Measurements from ENCODE around the gene KRT85. TPM values are rescaled to one million over a fixed set of nuclear protein-coding genes. Genes with fewer than 3 reads are reported as not detected.
A peak's percentile ranks its signal among the peaks of the same experiment; 100 is the strongest.

Gene KRT85
- total RNA-seq, 1 experiment from 2014 or later = not detected

DNA sequence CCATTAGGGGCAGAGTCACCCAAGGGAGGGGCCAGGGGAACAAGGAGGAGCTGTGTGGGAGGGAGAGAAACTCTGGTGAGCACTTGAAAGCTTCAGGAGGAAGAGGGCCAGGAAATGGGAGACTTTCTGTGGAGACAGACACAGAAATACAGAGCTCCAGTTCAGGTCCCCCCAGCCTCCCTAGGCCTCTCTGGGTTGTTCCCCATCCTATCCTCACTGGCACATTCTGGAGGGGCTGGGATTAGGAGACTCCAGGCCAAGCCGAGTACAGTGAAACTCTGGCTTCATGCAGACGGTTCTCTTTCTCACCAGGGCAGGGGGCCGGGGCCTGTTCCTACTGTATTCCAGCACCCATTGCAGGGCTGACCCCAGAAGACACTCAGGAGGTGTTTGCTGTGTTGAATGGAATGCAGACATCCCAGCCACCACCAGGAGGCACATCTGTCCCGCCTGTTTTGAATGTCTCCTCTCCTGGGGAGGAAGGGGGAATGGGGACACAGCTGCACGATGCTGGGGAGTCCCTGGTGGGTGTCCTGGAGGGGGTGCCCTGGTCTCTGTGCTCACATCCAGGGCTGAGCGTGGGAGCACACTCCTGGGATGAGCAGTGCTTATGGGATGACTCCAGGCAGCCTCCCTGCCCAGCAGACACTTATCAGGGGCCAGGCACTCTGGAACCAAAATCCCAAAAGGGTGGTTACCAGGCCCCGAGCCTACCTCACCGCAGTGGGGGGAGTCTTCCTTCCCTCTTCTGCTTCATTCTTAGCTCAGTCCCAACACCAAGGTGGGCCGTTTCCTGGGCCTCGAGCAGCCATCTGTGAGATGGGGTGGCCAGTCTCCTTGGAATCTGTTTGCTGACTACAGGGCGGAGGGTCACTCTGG lies 23.7 kb upstream of the KRT85 start:
- CTCF ChIA-PET = interaction anchor here (1.0 kb wide), 1 partner anchor 17 kb away, joined by 3 read pairs; no protein-coding TSS in a partner anchor
- POLR2A ChIA-PET (ENCODE audit: low non-redundant PET) = no interaction called here
- Histone ChIP-seq H3K27me3 (replicated peaks; ENCODE audit: insufficient read depth, low read depth, low read length, poor library complexity) (peaks cover 11% of the 10 kb centered on the region), H3K36me3 (ENCODE audit: insufficient read depth, low read length, poor library complexity, severe bottlenecking) (no peaks in the 10 kb centered on the region), H3K9me3 (ENCODE audit: low read depth, low read length, poor library complexity, severe bottlenecking) (no peaks in the 10 kb centered on the region), H3K4me3 (ENCODE audit: low read depth, low read length, poor library complexity, severe bottlenecking) (no peak overlapping the region), H3K4me1 (ENCODE audit: insufficient read depth, low read length, poor library complexity, severe bottlenecking) (peaks cover 1% of the 10 kb centered on the region), H3K27ac (ENCODE audit: low read depth, low read length, poor library complexity, severe bottlenecking) (no peak overlapping the region)
- TF ChIP-seq, protein P1, sequence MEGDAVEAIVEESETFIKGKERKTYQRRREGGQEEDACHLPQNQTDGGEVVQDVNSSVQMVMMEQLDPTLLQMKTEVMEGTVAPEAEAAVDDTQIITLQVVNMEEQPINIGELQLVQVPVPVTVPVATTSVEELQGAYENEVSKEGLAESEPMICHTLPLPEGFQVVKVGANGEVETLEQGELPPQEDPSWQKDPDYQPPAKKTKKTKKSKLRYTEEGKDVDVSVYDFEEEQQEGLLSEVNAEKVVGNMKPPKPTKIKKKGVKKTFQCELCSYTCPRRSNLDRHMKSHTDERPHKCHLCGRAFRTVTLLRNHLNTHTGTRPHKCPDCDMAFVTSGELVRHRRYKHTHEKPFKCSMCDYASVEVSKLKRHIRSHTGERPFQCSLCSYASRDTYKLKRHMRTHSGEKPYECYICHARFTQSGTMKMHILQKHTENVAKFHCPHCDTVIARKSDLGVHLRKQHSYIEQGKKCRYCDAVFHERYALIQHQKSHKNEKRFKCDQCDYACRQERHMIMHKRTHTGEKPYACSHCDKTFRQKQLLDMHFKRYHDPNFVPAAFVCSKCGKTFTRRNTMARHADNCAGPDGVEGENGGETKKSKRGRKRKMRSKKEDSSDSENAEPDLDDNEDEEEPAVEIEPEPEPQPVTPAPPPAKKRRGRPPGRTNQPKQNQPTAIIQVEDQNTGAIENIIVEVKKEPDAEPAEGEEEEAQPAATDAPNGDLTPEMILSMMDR (conservative IDR thresholded peaks at IDR 0.05; ENCODE audit: low read depth, low read length) = peak; percentile 62
- no peak for TF ChIP-seq EZH2 (IDR thresholded peaks at IDR 0.05; ENCODE audit: borderline replicate concordance, low read depth, low read length, poor library complexity, severe bottlenecking)
- intact Hi-C loops (cut with micrococcal nuclease; ENCODE audit: unreplicated experiment) = no loop called here
- DNase-seq (ENCODE audit: low spot score) = peak; percentile 25
- BruUV-seq (replicated peaks) = no TSS peak

DNA sequence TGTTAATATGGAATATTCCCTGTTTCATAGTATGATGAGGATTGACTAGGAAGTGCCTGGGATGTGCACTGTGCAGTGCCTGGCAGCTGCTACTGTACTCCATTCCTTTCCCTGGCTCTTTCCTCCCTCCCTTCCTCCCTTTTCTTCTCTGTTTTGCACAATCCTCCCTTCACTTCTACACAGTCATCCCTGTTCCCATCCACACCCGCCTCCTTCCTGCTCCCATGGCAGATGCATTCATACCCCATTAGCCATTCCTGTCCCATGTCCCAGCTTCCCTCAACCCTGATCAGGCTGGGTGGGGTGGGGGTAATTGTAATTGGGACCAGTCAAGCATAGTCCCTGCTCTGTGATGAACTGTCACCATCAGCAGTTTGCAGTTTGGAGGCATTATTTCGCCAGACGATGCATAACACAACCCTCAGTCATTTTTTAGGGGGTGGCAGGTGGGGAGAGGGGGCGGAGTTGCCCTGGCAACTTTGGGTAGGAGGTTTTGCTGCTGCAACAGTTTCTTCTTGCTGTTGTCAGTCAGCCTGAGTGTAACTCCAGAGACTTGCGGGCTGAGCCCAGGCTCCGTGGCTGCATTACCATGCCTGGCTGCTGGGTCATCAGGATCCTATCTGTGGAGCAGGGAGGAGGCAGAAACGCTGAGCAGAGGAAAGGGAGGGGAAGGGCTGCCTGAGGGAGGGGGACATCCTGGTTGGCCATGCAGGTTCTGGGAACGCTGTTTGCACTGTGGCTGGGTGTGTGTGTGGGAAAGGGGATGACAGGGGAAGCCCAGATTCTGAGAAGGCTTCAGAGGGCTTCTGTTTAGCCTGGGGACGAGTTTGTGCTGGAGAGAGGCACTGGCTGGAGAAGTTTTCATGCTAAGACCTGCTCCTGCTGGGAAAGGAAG lies 22.3 kb upstream of the KRT85 start:
- DNase-seq (ENCODE audit: low spot score) = no peak
- BruUV-seq (replicated peaks) = no TSS peak
- no peak for TF ChIP-seq EZH2 (IDR thresholded peaks at IDR 0.05; ENCODE audit: borderline replicate concordance, low read depth, low read length, poor library complexity, severe bottlenecking)
- TF ChIP-seq, protein P1 (conservative IDR thresholded peaks at IDR 0.05; ENCODE audit: low read depth, low read length) = no peak

DNA sequence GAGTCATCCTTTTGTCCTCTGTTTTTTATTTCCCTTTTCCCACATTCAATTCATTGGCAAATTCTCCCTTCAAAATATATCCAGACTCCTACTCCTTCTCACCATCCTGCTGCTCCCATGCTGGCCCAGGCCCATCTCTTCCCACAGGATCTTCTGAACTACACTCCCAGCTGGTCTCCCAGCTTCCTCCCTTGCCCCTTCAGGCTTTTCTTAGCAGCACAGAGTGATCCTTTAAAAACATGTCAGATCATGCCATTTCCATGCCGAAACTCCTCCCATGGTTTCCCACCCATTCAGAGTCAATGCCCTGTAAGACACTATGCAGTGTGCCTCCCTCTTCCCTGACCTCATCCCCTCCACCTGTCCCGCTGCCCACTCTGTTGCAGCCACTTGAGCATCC lies 20.6 kb upstream of the KRT85 start:
- Histone ChIP-seq H3K4me3 (ENCODE audit: low read depth, low read length, poor library complexity, severe bottlenecking) (no peak overlapping the region), H3K27me3 (replicated peaks; ENCODE audit: insufficient read depth, low read depth, low read length, poor library complexity) (peaks cover 11% of the 10 kb centered on the region), H3K9me3 (ENCODE audit: low read depth, low read length, poor library complexity, severe bottlenecking) (no peaks in the 10 kb centered on the region), H3K4me1 (ENCODE audit: insufficient read depth, low read length, poor library complexity, severe bottlenecking) (no peaks in the 10 kb centered on the region), H3K36me3 (ENCODE audit: insufficient read depth, low read length, poor library complexity, severe bottlenecking) (no peaks in the 10 kb centered on the region), H3K27ac (ENCODE audit: low read depth, low read length, poor library complexity, severe bottlenecking) (no peak overlapping the region)
- TF ChIP-seq, protein P1 (conservative IDR thresholded peaks at IDR 0.05; ENCODE audit: low read depth, low read length) = no peak
- TF ChIP-seq EZH2 (IDR thresholded peaks at IDR 0.05; ENCODE audit: borderline replicate concordance, low read depth, low read length, poor library complexity, severe bottlenecking) = no peak
- DNase-seq (ENCODE audit: low spot score) = no peak
- ChIA-PET POLR2A (ENCODE audit: low non-redundant PET) (no interaction called here), CTCF (no interaction called here)
- intact Hi-C loops (cut with micrococcal nuclease; ENCODE audit: unreplicated experiment) = no loop called here
- BruUV-seq (replicated peaks) = no TSS peak

More for the DNA sequence above, 22.3 kb upstream of the KRT85 start:
- Histone ChIP-seq H3K36me3 (ENCODE audit: insufficient read depth, low read length, poor library complexity, severe bottlenecking) (no peaks in the 10 kb centered on the region), H3K9me3 (ENCODE audit: low read depth, low read length, poor library complexity, severe bottlenecking) (no peaks in the 10 kb centered on the region), H3K4me1 (ENCODE audit: insufficient read depth, low read length, poor library complexity, severe bottlenecking) (no peaks in the 10 kb centered on the region), H3K4me3 (ENCODE audit: low read depth, low read length, poor library complexity, severe bottlenecking) (no peak overlapping the region), H3K27ac (ENCODE audit: low read depth, low read length, poor library complexity, severe bottlenecking) (no peak overlapping the region), H3K27me3 (replicated peaks; ENCODE audit: insufficient read depth, low read depth, low read length, poor library complexity) (peaks cover 11% of the 10 kb centered on the region)
- ChIA-PET POLR2A (ENCODE audit: low non-redundant PET) (no interaction called here), CTCF (no interaction called here)
- intact Hi-C loops (cut with micrococcal nuclease; ENCODE audit: unreplicated experiment) = no loop called here

All from A673 (cell line).